Measurements from ENCODE around the gene MRPL20. TPM values are rescaled to one million over a fixed set of nuclear protein-coding genes. Genes with fewer than 3 reads are reported as not detected.

Gene MRPL20
- polyA plus RNA-seq, 3 donors, result 84.3 to 186 (median 156) TPM

- peak overlapping the region in 1 of 7 donors; percentile 58 for H3K27ac Mint-ChIP-seq
Measured at GRCh38 chr1:1424707-1425106, 17.6 kb upstream of the MRPL20 start.

GRCh38 chr1:1423245-1423597 lies 16.1 kb upstream of the MRPL20 start:
- no peak for TF ChIP-seq CTCF (IDR thresholded peaks at IDR 0.05)
- H4K20me1 ChIP-seq (ENCODE audit: insufficient read depth, low read length), result no peaks in the 10 kb centered on the region
- peaks cover 0 to 4% (median 0%) of the 10 kb centered on the region in 7 donors for H3K9me3 Mint-ChIP-seq
- H3K36me3 Mint-ChIP-seq, result no peaks in the 10 kb centered on the region
- no peak overlapping the region for H3K4me3 ChIP-seq (replicated peaks in 1 of 3; ENCODE audit: low read depth in 2 of 3, low read length in 3 of 3)
- no peak for DNase-seq
- peak overlapping the region in 1 of 7 donors; percentile 53 for H3K27ac Mint-ChIP-seq
- intact Hi-C loops (cut with micrococcal nuclease), result no loop called here
- no peaks in the 10 kb centered on the region for H3K4me1 ChIP-seq (ENCODE audit: control insufficient read depth in 1 of 2, insufficient read depth in 2 of 2, low read length in 2 of 2)
- H3K79me2 ChIP-seq (ENCODE audit: insufficient read depth, low read length), result no peaks in the 10 kb centered on the region
- no peaks in the 10 kb centered on the region for H3K36me3 ChIP-seq (replicated peaks in 1 of 2; ENCODE audit: control insufficient read depth in 1 of 2, insufficient read depth in 2 of 2, low read length in 2 of 2)
- H3K4me3 Mint-ChIP-seq, result no peak overlapping the region
- H3K27me3 ChIP-seq (ENCODE audit: control insufficient read depth in 2 of 2, insufficient read depth in 2 of 2, low read length in 2 of 2), result peaks cover 2 to 29% of the 10 kb centered on the region in 2 donors
- no peaks in the 10 kb centered on the region for H3K9me3 ChIP-seq (replicated peaks in 1 of 2; ENCODE audit: control insufficient read depth in 1 of 2, insufficient read depth in 1 of 2, low read length in 2 of 2)
- no peak overlapping the region for H2AFZ ChIP-seq (ENCODE audit: insufficient read depth, low read depth, low read length, poor library complexity, severe bottlenecking)
- no peak overlapping the region for H3K4me2 ChIP-seq (replicated peaks; ENCODE audit: extremely low read depth, low read length, poor library complexity, severe bottlenecking)
- WGBS (ENCODE audit: insufficient coverage), result 80% methylated on average over 1 of the region's 7 CpGs
- peaks cover 23 to 70% (median 29%) of the 10 kb centered on the region in 3 donors for H3K27me3 Mint-ChIP-seq (ENCODE audit: low read depth in 3 of 3)
- H3K27ac ChIP-seq (ENCODE audit: low read depth in 1 of 2, low read length in 2 of 2), result no peak overlapping the region
- H3K4me1 Mint-ChIP-seq, result no peaks in the 10 kb centered on the region
- H3K9ac ChIP-seq (ENCODE audit: insufficient read depth, low read length, poor library complexity, severe bottlenecking), result no peak overlapping the region

More at GRCh38 chr1:1424707-1425106, 17.6 kb upstream of the MRPL20 start:
- no peak for DNase-seq
- H3K36me3 ChIP-seq (replicated peaks in 1 of 2; ENCODE audit: control insufficient read depth in 1 of 2, insufficient read depth in 2 of 2, low read length in 2 of 2), result no peaks in the 10 kb centered on the region
- H3K4me3 ChIP-seq (replicated peaks in 1 of 3; ENCODE audit: low read depth in 2 of 3, low read length in 3 of 3), result no peak overlapping the region
- intact Hi-C loops (cut with micrococcal nuclease), result no loop called here
- H3K36me3 Mint-ChIP-seq, result no peaks in the 10 kb centered on the region
- no peaks in the 10 kb centered on the region for H3K9me3 ChIP-seq (replicated peaks in 1 of 2; ENCODE audit: control insufficient read depth in 1 of 2, insufficient read depth in 1 of 2, low read length in 2 of 2)
- TF ChIP-seq CTCF (IDR thresholded peaks at IDR 0.05), result no peak
- H3K27me3 Mint-ChIP-seq (ENCODE audit: low read depth in 3 of 3), result peaks cover 29 to 78% (median 39%) of the 10 kb centered on the region in 3 donors
- H3K9ac ChIP-seq (ENCODE audit: insufficient read depth, low read length, poor library complexity, severe bottlenecking), result no peak overlapping the region
- H4K20me1 ChIP-seq (ENCODE audit: insufficient read depth, low read length), result no peaks in the 10 kb centered on the region
- H2AFZ ChIP-seq (ENCODE audit: insufficient read depth, low read depth, low read length, poor library complexity, severe bottlenecking), result no peak overlapping the region
- peaks cover 2 to 35% of the 10 kb centered on the region in 2 donors for H3K27me3 ChIP-seq (ENCODE audit: control insufficient read depth in 2 of 2, insufficient read depth in 2 of 2, low read length in 2 of 2)
- H3K9me3 Mint-ChIP-seq, result peaks cover 0 to 5% (median 0%) of the 10 kb centered on the region in 7 donors
- H3K4me1 Mint-ChIP-seq, result no peaks in the 10 kb centered on the region
- H3K4me3 Mint-ChIP-seq, result no peak overlapping the region
- 98% methylated on average over 11 of the region's 15 CpGs for WGBS (ENCODE audit: insufficient coverage)
- no peaks in the 10 kb centered on the region for H3K4me1 ChIP-seq (ENCODE audit: control insufficient read depth in 1 of 2, insufficient read depth in 2 of 2, low read length in 2 of 2)
- no peak overlapping the region for H3K4me2 ChIP-seq (replicated peaks; ENCODE audit: extremely low read depth, low read length, poor library complexity, severe bottlenecking)
- H3K79me2 ChIP-seq (ENCODE audit: insufficient read depth, low read length), result no peaks in the 10 kb centered on the region
- no peak overlapping the region for H3K27ac ChIP-seq (ENCODE audit: low read depth in 1 of 2, low read length in 2 of 2)

Data from CD14-positive monocyte (primary cell).